Mucosa of stomach (tissue), 1 donor: ENCODE data around the gene INPP4B.
A peak's percentile ranks its signal among the peaks of the same experiment; 100 is the strongest.

Source experiments
- H3K27me3 ChIP-seq: one replicate; pipeline ENCODE4 v1.7.0; 2013; ENCODE audit warnings: mild to moderate bottlenecking, low read length; ENCODE audit not compliant: control insufficient read depth, insufficient read depth
- H3K36me3 ChIP-seq: one replicate; pipeline ENCODE4 v1.7.0; 2013; ENCODE audit warnings: low read length; ENCODE audit not compliant: control insufficient read depth, insufficient read depth
- H3K4me1 ChIP-seq: one replicate; pipeline ENCODE4 v1.7.0; 2013; ENCODE audit warnings: mild to moderate bottlenecking, low read length; ENCODE audit not compliant: control insufficient read depth, insufficient read depth
- H3K4me3 ChIP-seq: one replicate; pipeline ENCODE4 v1.7.0; 2013; ENCODE audit warnings: low read length
- H3K9ac ChIP-seq: one replicate; pipeline ENCODE4 v1.7.0; 2013; ENCODE audit warnings: mild to moderate bottlenecking, low read length, moderate library complexity
- H3K9me3 ChIP-seq: one replicate; pipeline ENCODE4 v1.7.0; 2013; ENCODE audit warnings: mild to moderate bottlenecking, low read length, moderate library complexity; ENCODE audit not compliant: control insufficient read depth
- donor health status: Pancreatic carcinoma.

INPP4B gene

DNA sequence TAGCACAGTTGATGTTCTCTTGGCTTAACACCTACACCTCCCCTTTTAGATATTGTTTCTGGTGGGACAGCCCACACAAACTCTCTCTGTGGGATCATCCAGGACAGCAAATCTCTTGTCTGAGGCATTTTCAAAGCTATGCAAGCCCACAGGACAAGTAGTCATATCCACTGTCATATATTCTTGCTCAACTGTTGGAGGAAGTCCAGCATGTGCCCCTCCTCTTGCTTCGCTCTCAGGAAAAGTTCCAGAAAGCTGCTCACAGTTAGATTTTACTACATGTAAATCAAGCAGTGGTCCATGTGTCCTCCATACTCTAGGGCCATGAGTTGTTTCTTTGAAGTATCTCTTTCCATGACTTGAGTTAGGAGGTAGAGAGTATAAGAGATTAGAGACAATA is 260.7 kb downstream of the INPP4B start:
- Histone ChIP-seq H3K4me3 (no peak overlapping the region), H3K9ac (no peak overlapping the region), H3K9me3 (no peaks in the 10 kb centered on the region), H3K36me3 (no peaks in the 10 kb centered on the region), H3K4me1 (no peaks in the 10 kb centered on the region), H3K27me3 (no peaks in the 10 kb centered on the region)

DNA sequence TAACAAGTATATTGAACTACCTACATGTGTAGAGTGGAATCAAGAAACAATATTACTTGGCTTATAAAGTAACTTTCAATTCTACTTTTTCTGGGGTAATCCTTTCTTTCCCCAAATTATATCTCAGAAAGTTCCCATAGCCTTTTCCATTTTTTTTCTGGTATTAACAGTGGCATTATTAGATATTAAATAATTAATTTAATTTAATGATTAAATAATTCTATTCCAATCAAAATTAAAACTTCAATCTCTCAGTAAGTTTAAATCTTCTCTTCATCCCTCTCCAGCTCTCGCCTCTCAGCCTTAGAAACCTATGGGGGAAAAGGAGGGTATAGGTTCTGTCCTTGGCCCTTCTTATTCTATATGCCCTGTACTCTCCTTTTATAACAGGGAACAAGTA is 262.4 kb downstream of the INPP4B start:
- no peaks in the 10 kb centered on the region for H3K4me1 ChIP-seq
- no peaks in the 10 kb centered on the region for H3K27me3 ChIP-seq
- H3K4me3 ChIP-seq = no peak overlapping the region

DNA sequence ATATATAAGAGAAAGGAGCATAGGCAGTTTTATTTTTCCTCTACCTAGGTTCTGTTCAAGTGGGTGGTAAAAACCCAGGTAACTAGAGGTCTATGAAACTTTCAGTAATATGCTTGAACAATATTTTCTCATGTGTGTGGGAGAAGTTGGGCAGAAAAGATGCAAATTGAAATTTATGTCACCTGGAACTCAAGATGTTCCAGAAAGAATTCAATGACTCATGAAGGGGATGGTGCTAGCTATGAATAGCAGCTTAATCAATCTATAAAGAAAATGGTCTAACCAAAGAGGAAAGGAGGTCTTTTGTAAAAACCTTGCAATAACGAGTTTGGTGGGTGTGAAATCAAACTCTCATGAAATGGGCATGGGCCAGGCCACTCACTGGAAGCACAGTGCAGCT is 263.8 kb downstream of the INPP4B start:
- H3K4me3 ChIP-seq = no peak overlapping the region
- H3K9me3 ChIP-seq = no peaks in the 10 kb centered on the region
- no peaks in the 10 kb centered on the region for H3K27me3 ChIP-seq
- H3K9ac ChIP-seq = no peak overlapping the region
- no peaks in the 10 kb centered on the region for H3K36me3 ChIP-seq
- H3K4me1 ChIP-seq = no peaks in the 10 kb centered on the region

More for the DNA sequence above, 262.4 kb downstream of the INPP4B start:
- H3K9ac ChIP-seq = no peak overlapping the region
- no peaks in the 10 kb centered on the region for H3K9me3 ChIP-seq
- H3K36me3 ChIP-seq = no peaks in the 10 kb centered on the region

DNA sequence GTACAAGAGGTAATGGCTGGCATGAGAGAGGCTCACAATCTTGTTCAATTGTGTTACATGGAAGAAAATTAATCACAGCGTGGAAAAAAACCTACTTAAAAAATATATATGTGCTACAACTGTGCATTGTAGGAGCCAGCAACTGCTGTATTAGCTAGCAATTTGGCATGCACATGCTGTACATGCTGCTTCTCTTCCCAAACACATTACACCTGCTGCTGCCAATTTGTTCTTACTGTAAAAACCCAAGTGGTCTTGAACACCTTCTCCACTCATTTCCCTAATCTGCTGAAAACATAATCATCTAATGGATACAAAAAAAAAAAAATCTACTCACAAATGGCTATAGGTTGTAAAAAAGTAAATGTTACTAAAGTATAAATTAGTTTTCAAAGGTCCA is 264.2 kb downstream of the INPP4B start:
- Histone ChIP-seq H3K9ac (no peak overlapping the region), H3K27me3 (no peaks in the 10 kb centered on the region), H3K36me3 (no peaks in the 10 kb centered on the region), H3K4me1 (no peaks in the 10 kb centered on the region), H3K4me3 (no peak overlapping the region), H3K9me3 (no peaks in the 10 kb centered on the region)

DNA sequence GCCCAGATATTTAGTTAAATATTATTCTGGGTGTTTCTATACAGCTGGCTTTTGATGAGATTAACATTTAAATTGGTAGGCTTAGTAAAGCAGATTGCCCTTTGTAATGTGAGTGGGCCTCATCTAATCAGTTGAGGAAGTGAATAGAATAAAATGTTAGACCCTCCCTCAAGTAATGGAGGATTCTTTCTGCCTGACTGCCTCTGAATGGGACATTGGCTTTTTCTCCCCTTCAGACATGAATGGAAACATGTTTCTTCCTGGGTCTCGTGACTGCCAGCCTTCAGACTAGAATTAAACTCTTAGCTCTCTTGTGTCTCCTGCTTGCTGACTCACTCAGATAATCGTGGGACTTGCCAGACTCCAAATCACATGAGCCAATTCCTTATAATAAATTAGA is 266.7 kb downstream of the INPP4B start:
- H3K4me3 ChIP-seq = no peak overlapping the region
- no peaks in the 10 kb centered on the region for H3K27me3 ChIP-seq
- H3K9ac ChIP-seq = no peak overlapping the region
- no peaks in the 10 kb centered on the region for H3K36me3 ChIP-seq
- H3K9me3 ChIP-seq = no peaks in the 10 kb centered on the region
- H3K4me1 ChIP-seq = no peaks in the 10 kb centered on the region

DNA sequence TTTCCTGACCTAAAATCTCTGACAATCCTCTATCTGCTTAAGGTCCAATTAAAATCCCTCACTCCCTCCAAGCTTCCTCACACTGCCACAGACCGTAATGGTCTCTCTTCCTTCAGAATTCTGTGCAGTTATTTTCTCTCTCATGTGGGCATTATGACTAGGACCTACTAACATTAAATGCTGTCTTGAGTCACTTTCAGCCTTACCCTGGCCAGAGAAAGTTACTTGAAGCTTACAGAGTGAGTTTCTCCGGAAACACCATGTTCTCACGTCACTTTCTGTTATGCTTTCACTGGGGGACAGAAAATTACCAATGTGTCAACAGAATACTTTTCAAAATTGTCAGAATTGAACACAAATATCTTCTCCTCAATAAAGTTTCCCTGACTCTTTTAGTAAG is 271.8 kb downstream of the INPP4B start:
- no peak overlapping the region for H3K9ac ChIP-seq
- no peak overlapping the region for H3K4me3 ChIP-seq
- no peaks in the 10 kb centered on the region for H3K4me1 ChIP-seq
- H3K27me3 ChIP-seq = no peaks in the 10 kb centered on the region
- no peaks in the 10 kb centered on the region for H3K36me3 ChIP-seq
- no peaks in the 10 kb centered on the region for H3K9me3 ChIP-seq

DNA sequence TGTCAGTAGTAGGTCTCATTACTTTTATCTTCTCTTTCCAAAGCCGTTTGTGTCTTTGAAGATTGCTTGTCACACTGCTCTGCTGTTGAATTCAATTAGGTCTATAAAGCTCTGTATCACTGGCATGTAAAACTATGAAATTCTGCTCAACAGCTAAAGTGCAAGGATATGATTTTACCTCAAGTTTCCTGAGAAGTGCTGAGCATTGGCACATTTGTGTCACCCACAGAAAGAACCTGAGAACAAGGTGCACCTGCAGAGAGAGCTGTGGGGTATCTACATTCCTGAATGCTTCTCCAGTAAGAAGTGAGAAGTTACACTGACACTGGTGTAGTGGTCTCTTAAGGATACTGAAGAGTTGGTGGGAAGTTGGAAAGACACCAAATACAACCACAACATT is 274.0 kb downstream of the INPP4B start:
- Histone ChIP-seq H3K4me3 (no peak overlapping the region), H3K4me1 (peaks cover 2% of the 10 kb centered on the region), H3K9ac (no peak overlapping the region), H3K27me3 (no peaks in the 10 kb centered on the region), H3K36me3 (no peaks in the 10 kb centered on the region), H3K9me3 (no peaks in the 10 kb centered on the region)

DNA sequence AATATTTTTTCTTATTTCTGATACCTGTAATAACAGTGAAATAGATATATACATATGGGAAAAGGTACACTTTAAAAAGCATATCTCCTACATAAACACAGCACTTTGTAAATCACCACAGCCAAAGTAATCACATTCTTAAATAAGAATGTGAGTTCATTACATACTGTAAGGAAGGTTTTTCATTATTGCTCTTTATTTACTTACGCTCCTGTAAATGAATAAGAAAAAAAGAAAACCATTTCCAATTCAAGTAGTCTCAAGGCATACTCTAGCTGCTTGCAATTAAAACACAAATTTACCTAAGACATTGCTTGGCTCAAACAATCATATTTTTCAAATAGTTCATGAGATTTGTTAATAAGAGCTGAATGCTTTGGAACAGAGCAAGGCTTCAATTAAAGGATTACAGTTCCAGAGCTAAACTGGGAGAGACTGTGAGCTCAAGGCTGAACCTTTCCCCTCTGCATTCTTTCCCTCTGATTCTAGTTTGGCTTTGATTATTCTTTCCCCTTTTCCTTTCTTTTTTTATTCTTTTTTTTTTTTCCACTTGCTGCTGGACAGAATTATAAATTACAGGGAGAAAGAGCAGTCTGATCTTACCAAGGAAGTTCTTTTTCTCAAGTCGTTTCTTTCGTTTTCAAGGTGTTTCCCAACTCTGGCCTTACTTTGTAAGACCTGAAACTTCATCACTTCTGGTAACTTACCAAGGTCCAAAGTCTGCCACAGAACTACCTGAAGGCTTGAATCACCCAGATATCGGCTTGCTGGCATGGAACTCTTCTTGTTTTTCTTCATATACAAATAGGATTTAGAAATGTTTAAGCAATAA is 278.3 kb downstream of the INPP4B start:
- no peak overlapping the region for H3K4me3 ChIP-seq
- H3K4me1 ChIP-seq = peaks cover 11% of the 10 kb centered on the region
- no peaks in the 10 kb centered on the region for H3K9me3 ChIP-seq
- no peaks in the 10 kb centered on the region for H3K36me3 ChIP-seq
- no peaks in the 10 kb centered on the region for H3K27me3 ChIP-seq
- H3K9ac ChIP-seq = peak overlapping the region; percentile 74

DNA sequence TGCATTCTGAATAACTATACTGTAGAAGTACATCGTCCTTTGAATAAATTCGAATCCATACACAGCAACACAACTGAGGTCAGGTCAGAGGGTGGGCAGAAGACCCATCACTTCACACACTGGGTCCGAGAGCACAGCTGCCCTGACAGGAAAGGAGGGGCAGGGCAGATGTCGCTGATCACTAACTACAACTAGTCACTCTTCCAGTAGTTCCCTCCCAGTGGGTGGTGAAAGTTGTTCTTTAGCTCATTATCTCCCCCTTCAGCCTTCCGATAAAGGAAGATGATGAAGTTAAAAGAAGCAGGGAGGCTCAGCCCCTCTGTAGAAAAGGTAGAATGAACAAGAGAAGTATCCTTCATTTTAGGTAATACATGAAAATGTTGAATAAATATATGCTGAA is 278.9 kb downstream of the INPP4B start:
- Histone ChIP-seq H3K4me1 (peaks cover 11% of the 10 kb centered on the region), H3K9me3 (no peaks in the 10 kb centered on the region), H3K9ac (peak overlapping the region; percentile 74), H3K27me3 (no peaks in the 10 kb centered on the region), H3K4me3 (no peak overlapping the region), H3K36me3 (no peaks in the 10 kb centered on the region)

DNA sequence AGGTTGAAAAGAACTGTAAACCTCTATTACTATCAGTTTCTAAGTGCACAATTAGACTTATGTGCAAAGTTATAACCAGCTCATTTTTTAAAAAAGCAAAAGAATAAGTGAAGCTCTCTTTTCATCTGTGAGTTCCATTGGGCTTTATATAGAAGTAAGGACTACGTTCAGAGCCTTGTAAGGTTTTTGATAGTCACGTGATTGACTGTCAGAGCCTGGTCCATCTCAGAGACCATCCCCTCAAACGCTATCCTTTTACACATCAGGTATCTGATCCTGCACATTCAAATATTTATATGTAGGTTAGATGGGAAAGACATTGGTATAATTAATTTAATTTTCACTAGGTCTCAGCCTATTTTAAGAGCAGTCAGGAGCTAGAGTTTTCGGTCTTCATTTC is 279.3 kb downstream of the INPP4B start:
- Histone ChIP-seq H3K9me3 (no peaks in the 10 kb centered on the region), H3K9ac (peak overlapping the region; percentile 74), H3K4me3 (no peak overlapping the region), H3K27me3 (no peaks in the 10 kb centered on the region), H3K4me1 (peaks cover 11% of the 10 kb centered on the region), H3K36me3 (no peaks in the 10 kb centered on the region)

DNA sequence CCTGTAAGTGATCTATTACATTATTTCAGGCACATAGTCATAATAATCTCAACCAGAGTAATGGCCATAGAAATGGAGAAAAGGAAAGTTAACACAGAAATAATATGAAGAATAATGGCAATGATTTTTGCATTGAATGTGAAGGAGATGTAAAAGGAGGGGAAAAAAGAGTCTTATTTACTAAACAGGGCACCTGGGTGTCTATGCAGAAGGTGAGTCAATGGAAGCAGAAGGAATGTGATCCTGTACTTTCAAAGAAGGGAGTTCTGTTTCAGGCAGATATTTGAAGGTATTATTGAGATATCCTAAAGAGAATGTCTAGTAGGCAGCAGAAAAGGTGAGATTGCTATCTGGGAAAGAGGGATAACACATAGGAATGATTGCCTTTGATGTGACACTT is 279.9 kb downstream of the INPP4B start:
- Histone ChIP-seq H3K9me3 (no peaks in the 10 kb centered on the region), H3K27me3 (no peaks in the 10 kb centered on the region), H3K36me3 (no peaks in the 10 kb centered on the region), H3K4me1 (peaks cover 11% of the 10 kb centered on the region), H3K9ac (peak overlapping the region; percentile 7), H3K4me3 (no peak overlapping the region)

DNA sequence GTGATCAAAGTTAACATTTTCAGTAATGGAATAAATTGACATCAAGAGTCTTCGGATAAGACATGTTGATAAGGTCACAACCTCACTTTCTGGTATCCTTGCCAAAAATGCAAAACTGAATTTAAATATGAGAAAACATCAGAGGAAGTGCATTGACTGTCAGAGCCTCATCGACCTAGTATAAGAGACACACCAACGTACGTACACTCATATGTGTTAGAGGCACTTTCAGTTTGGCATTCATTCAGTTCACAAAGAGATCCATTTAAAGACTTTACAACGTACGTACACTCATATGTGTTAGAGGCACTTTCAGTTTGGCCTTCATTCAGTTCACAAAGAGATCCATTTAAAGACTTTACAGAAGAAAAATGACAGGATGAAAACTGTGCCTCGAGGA is 280.3 kb downstream of the INPP4B start:
- H3K9ac ChIP-seq = peak overlapping the region; percentile 7
- no peaks in the 10 kb centered on the region for H3K36me3 ChIP-seq
- no peaks in the 10 kb centered on the region for H3K27me3 ChIP-seq
- no peak overlapping the region for H3K4me3 ChIP-seq
- peaks cover 11% of the 10 kb centered on the region for H3K4me1 ChIP-seq
- no peaks in the 10 kb centered on the region for H3K9me3 ChIP-seq
